HepG2 (cell line): ENCODE measurements around the gene IGF2BP1. TPM values are rescaled to one million over a fixed set of nuclear protein-coding genes. Genes with fewer than 3 reads are reported as not detected.

Source experiments
- AHDC1 ChIP-seq: sonication (generic); formaldehyde crosslinking; IDR thresholded peaks from 2 replicates; pipeline ENCODE4 v1.5.1; 2020; ENCODE audit warnings: mild to moderate bottlenecking, missing genetic modification reagents, borderline replicate concordance
- ATF4 ChIP-seq, 2 experiments: fragments of 450-650 bp in 1 of 2; sonication (generic) in 1 of 2; formaldehyde crosslinking; IDR thresholded peaks; 2 replicates each; pipeline versions ENCODE4 v1.5.0 to v1.8.0; 2020 to 2022; ENCODE audit warnings: mild to moderate bottlenecking in 1 of 2, missing genetic modification reagents in 1 of 2
- BCL3 ChIP-seq: sonication (generic); formaldehyde crosslinking; IDR thresholded peaks from 2 replicates; pipeline ENCODE4 v1.5.1; 2020; ENCODE audit warnings: mild to moderate bottlenecking, missing genetic modification reagents, moderate library complexity
- DPF2 ChIP-seq: sonication (generic); formaldehyde crosslinking; IDR thresholded peaks from 2 replicates; pipeline ENCODE4 v1.4.0; 2020; ENCODE audit warnings: mild to moderate bottlenecking, low read depth, missing genetic modification reagents, borderline replicate concordance
- FOXO1 ChIP-seq: sonication (generic); formaldehyde crosslinking; IDR thresholded peaks from 2 replicates; pipeline ENCODE4 v1.4.0; 2020; ENCODE audit warnings: missing genetic modification reagents
- HMGXB4 ChIP-seq, 2 experiments: sonication (generic) in 1 of 2; formaldehyde crosslinking in 1 of 2; IDR thresholded peaks; 2 replicates each; pipeline versions ENCODE4 v1.4.0 to v1.6.1; 2018 to 2020; ENCODE audit warnings: missing genetic modification reagents in 2 of 2, borderline replicate concordance in 1 of 2, low read depth in 1 of 2, mild to moderate bottlenecking in 1 of 2, missing biosample characterization in 1 of 2
- ONECUT2 ChIP-seq: sonication (generic); formaldehyde crosslinking; IDR thresholded peaks from 2 replicates; pipeline ENCODE4 v1.4.0; 2020; ENCODE audit warnings: missing genetic modification reagents
- TBP ChIP-seq: sonication (generic); formaldehyde crosslinking; IDR thresholded peaks from 2 replicates; pipeline ENCODE4 v1.5.0; 2020; ENCODE audit warnings: missing genetic modification reagents
- YY1 ChIP-seq: IDR thresholded peaks from 2 replicates; pipeline ENCODE4 v1.6.1; 2011; ENCODE audit warnings: low read length, low read depth, moderate library complexity, mild to moderate bottlenecking; ENCODE audit not compliant: insufficient read depth, insufficient replicate concordance
- ZBTB8A ChIP-seq: sonication (generic); formaldehyde crosslinking; IDR thresholded peaks from 2 replicates; pipeline ENCODE4 v1.4.0; 2020; ENCODE audit warnings: mild to moderate bottlenecking, low read depth, missing genetic modification reagents, borderline replicate concordance
- ZNF224 ChIP-seq: sonication (generic); formaldehyde crosslinking; IDR thresholded peaks from 2 replicates; pipeline ENCODE4 v1.5.0; 2020; ENCODE audit warnings: mild to moderate bottlenecking, missing genetic modification reagents
- ZNF607 ChIP-seq: sonication (generic); formaldehyde crosslinking; IDR thresholded peaks from 2 replicates; pipeline ENCODE4 v1.5.1; 2020; ENCODE audit warnings: missing genetic modification reagents, mild to moderate bottlenecking, borderline replicate concordance
- polyA plus RNA-seq, 8 experiments: library from polyadenylated mRNA; depleted of rRNA in 3 of 8; stranded (reverse) in 7 of 8; unstranded in 1 of 8; fragments of >200 nt; fragmentation: Illumina TruSeq in 4 of 8; extraction: Trizol in 4 of 8; gene quantifications; 2 replicates each; pipeline versions ENCODE4 v1.2.1 to v1.2.3, GENCODE V29; 2011 to 2016; ENCODE audit warnings: low read depth in 4 of 8, missing spikeins in 1 of 8, mixed read lengths in 1 of 8; ENCODE audit not compliant: insufficient read depth in 1 of 8
- total RNA-seq, 5 experiments: library from RNA; depleted of rRNA; stranded (reverse); fragments of >200 nt; fragmentation: Illumina TruSeq; extraction: Trizol; gene quantifications; 2 replicates each; pipeline ENCODE4 v1.2.3, GENCODE V29; 2016; ENCODE audit warnings: low read depth in 1 of 5
- TF ChIP-seq, protein P1 (sequence below): sonication (generic); formaldehyde crosslinking; IDR thresholded peaks from 2 replicates; pipeline ENCODE4 v1.5.0; 2020; ENCODE audit warnings: missing genetic modification reagents, mild to moderate bottlenecking, borderline replicate concordance
- TF ChIP-seq, protein P2 (sequence below): sonication (generic); formaldehyde crosslinking; IDR thresholded peaks from 2 replicates; pipeline ENCODE4 v1.5.0; 2020; ENCODE audit warnings: missing genetic modification reagents, mild to moderate bottlenecking, borderline replicate concordance

The IGF2BP1 gene
- total and polyA plus RNA-seq, 2 of the 13 experiments (the other 11 are each of a cell fraction or from before 2014, with no cell fraction given) = 29.7 to 75.1 TPM

- TF ChIP-seq AHDC1 (CRISPR knock-in tag) = no peak
- TF ChIP-seq FOXO1 = no peak
- no peak for TF ChIP-seq ZNF607 (CRISPR knock-in tag)
- TF ChIP-seq HMGXB4 (CRISPR knock-in tag; IDR thresholded peaks at IDR 0.05; ENCODE audit: borderline replicate concordance in 1 of 2, low read depth in 1 of 2) = peak in 1 of 2 experiments; percentile 59; a peak in 1 of 4 replicates
- no peak for TF ChIP-seq TBP (CRISPR knock-in tag)
- no peak for TF ChIP-seq ONECUT2 (CRISPR knock-in tag)
- TF ChIP-seq ZBTB8A = no peak
- peak; percentile 12 for TF ChIP-seq YY1
- TF ChIP-seq, protein P1, sequence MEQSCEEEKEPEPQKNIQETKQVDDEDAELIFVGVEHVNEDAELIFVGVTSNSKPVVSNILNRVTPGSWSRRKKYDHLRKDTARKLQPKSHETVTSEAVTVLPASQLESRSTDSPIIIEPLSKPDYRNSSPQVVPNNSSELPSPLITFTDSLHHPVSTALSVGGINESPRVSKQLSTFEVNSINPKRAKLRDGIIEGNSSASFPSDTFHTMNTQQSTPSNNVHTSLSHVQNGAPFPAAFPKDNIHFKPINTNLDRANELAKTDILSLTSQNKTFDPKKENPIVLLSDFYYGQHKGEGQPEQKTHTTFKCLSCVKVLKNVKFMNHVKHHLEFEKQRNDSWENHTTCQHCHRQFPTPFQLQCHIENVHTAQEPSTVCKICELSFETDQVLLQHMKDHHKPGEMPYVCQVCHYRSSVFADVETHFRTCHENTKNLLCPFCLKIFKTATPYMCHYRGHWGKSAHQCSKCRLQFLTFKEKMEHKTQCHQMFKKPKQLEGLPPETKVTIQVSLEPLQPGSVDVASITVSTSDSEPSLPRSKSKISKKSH (CRISPR knock-in tag) = no peak
- no peak for TF ChIP-seq DPF2 (CRISPR knock-in tag)
- TF ChIP-seq ATF4 (CRISPR knock-in tag; IDR thresholded peaks at IDR 0.05) = no peak
- TF ChIP-seq, protein P2, sequence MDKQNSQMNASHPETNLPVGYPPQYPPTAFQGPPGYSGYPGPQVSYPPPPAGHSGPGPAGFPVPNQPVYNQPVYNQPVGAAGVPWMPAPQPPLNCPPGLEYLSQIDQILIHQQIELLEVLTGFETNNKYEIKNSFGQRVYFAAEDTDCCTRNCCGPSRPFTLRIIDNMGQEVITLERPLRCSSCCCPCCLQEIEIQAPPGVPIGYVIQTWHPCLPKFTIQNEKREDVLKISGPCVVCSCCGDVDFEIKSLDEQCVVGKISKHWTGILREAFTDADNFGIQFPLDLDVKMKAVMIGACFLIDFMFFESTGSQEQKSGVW = no peak
- TF ChIP-seq ZNF224 (CRISPR knock-in tag) = no peak
- no peak for TF ChIP-seq BCL3 (CRISPR knock-in tag)
Observed at GRCh38 chr17:49003557-49004511, 6.6 kb downstream of the IGF2BP1 start (continued).
